HEK293 (cell line): ENCODE data around the gene AR.

ENCODE experiments used
- ZNF514 ChIP-seq: fragments of 450-650 bp; formaldehyde crosslinking; IDR thresholded peaks from 2 replicates; pipeline ENCODE4 v1.5.1; 2016; ENCODE audit warnings: missing biosample characterization, missing genetic modification characterization
- ZNF600 ChIP-seq: fragments of 450-650 bp; formaldehyde crosslinking; IDR thresholded peaks from 2 replicates; pipeline ENCODE4 v1.5.1; 2016; ENCODE audit warnings: missing biosample characterization, missing genetic modification characterization
- ZNF624 ChIP-seq: fragments of 450-650 bp; formaldehyde crosslinking; IDR thresholded peaks from 2 replicates; pipeline ENCODE4 v1.5.1; 2017; ENCODE audit warnings: missing biosample characterization, missing genetic modification characterization
- ZNF830 ChIP-seq: fragments of 450-650 bp; IDR thresholded peaks from 2 replicates; pipeline ENCODE4 v1.5.0; 2018; ENCODE audit warnings: missing biosample characterization, missing genetic modification characterization, low read depth, mild to moderate bottlenecking, moderate library complexity
- TF ChIP-seq, protein P1 (sequence below): fragments of 450-650 bp; formaldehyde crosslinking; IDR thresholded peaks from 2 replicates; pipeline ENCODE4 v1.5.1; 2016; ENCODE audit warnings: missing biosample characterization, missing genetic modification characterization
- TF ChIP-seq, protein P2 (sequence below): fragments of 450-650 bp; formaldehyde crosslinking; IDR thresholded peaks from 2 replicates; pipeline ENCODE4 v1.5.1; 2016; ENCODE audit warnings: missing biosample characterization, missing genetic modification characterization
- TF ChIP-seq, protein P3 (sequence below): fragments of 450-650 bp; formaldehyde crosslinking; IDR thresholded peaks from 2 replicates; pipeline ENCODE4 v1.5.1; 2017; ENCODE audit warnings: missing biosample characterization, mild to moderate bottlenecking, missing genetic modification characterization, moderate library complexity

DNA sequence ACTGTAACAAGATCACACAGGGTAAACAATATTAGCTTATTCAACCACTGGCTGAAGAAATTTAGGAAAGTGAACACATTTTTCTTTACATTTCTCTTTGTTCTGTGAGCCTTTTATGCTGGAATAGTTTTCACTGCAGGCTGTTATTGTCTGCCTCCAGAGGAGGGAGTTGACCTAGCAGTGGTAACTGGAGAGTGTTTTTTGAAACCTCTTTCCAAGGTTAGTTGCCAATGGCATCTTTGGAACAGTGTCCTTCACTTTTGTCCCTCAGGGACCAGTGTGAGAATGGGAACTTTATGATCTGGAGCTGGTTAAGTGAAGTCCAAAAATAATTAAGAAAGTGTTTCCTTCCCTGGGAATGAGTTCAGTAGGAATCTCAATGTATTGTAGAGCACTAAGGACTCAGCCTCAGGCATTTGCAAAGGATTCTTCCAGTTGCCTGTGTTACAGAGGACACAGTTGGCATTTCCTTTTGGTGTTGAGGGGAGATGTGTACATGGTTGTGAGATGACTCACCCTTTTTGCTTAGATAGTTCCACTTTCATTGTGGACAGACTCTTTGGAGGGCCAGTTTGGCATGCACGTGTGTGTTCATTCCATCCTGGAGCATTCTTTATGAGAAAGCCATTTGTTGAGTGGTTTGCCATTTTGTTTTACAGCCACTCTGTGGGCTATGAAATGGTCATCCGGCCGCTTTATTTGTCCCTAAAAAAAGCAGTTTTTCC lies 61.3 kb downstream of the AR start:
- TF ChIP-seq ZNF830 (tag by site-specific recombination): no peak
- no peak for TF ChIP-seq ZNF624 (tag by site-specific recombination)
- TF ChIP-seq, protein P1, sequence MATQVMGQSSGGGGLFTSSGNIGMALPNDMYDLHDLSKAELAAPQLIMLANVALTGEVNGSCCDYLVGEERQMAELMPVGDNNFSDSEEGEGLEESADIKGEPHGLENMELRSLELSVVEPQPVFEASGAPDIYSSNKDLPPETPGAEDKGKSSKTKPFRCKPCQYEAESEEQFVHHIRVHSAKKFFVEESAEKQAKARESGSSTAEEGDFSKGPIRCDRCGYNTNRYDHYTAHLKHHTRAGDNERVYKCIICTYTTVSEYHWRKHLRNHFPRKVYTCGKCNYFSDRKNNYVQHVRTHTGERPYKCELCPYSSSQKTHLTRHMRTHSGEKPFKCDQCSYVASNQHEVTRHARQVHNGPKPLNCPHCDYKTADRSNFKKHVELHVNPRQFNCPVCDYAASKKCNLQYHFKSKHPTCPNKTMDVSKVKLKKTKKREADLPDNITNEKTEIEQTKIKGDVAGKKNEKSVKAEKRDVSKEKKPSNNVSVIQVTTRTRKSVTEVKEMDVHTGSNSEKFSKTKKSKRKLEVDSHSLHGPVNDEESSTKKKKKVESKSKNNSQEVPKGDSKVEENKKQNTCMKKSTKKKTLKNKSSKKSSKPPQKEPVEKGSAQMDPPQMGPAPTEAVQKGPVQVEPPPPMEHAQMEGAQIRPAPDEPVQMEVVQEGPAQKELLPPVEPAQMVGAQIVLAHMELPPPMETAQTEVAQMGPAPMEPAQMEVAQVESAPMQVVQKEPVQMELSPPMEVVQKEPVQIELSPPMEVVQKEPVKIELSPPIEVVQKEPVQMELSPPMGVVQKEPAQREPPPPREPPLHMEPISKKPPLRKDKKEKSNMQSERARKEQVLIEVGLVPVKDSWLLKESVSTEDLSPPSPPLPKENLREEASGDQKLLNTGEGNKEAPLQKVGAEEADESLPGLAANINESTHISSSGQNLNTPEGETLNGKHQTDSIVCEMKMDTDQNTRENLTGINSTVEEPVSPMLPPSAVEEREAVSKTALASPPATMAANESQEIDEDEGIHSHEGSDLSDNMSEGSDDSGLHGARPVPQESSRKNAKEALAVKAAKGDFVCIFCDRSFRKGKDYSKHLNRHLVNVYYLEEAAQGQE (tag by site-specific recombination): no peak
- TF ChIP-seq, protein P2, sequence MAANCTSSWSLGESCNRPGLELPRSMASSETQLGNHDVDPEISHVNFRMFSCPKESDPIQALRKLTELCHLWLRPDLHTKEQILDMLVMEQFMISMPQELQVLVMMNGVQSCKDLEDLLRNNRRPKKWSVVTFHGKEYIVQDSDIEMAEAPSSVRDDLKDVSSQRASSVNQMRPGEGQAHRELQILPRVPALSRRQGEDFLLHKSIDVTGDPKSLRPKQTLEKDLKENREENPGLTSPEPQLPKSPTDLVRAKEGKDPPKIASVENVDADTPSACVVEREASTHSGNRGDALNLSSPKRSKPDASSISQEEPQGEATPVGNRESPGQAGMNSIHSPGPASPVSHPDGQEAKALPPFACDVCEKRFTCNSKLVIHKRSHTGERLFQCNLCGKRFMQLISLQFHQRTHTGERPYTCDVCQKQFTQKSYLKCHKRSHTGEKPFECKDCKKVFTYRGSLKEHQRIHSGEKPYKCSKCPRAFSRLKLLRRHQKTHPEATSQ (tag by site-specific recombination): no peak
- TF ChIP-seq, protein P3, sequence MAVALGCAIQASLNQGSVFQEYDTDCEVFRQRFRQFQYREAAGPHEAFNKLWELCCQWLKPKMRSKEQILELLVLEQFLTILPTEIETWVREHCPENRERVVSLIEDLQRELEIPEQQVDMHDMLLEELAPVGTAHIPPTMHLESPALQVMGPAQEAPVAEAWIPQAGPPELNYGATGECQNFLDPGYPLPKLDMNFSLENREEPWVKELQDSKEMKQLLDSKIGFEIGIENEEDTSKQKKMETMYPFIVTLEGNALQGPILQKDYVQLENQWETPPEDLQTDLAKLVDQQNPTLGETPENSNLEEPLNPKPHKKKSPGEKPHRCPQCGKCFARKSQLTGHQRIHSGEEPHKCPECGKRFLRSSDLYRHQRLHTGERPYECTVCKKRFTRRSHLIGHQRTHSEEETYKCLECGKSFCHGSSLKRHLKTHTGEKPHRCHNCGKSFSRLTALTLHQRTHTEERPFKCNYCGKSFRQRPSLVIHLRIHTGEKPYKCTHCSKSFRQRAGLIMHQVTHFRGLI: no peak
- TF ChIP-seq ZNF514: no peak
- TF ChIP-seq ZNF600 (tag by site-specific recombination): no peak
